Thyroid gland (tissue), 4 donors: ENCODE measurements around the gene ZSCAN29. TPM values are rescaled to one million over a fixed set of nuclear protein-coding genes. Genes with fewer than 3 reads are reported as not detected.
A peak's percentile ranks its signal among the peaks of the same experiment; 100 is the strongest.

Experiments
- DNase-seq, 2 donors: peaks; one replicate each; pipeline ENCODE4 v3.0.0-alpha.2; 2019
- H3K27ac ChIP-seq, 3 donors: fragments of 200-600 bp; sonication (generic); 1 replicate in 2 of 3; 2 replicates in 1 of 3; pipeline ENCODE4 v1.5.1; 2016 to 2019; ENCODE audit warnings: mild to moderate bottlenecking in 1 of 3, moderate library complexity in 1 of 3
- H3K27me3 ChIP-seq: fragments of 200-600 bp; sonication (generic); one replicate; pipeline ENCODE4 v1.5.1; 2019
- H3K36me3 ChIP-seq, 2 donors: fragments of 200-600 bp; sonication (generic); one replicate each; pipeline ENCODE4 v1.5.1; 2016 to 2019
- H3K4me1 ChIP-seq, 2 donors: fragments of 200-600 bp; sonication (generic); one replicate each; pipeline ENCODE4 v1.5.1; 2017 to 2019
- H3K4me3 ChIP-seq, 3 donors: fragments of 200-600 bp; sonication (generic); replicated peaks in 1 of 3; 1 replicate in 2 of 3; 2 replicates in 1 of 3; pipeline ENCODE4 v1.5.1; 2016; ENCODE audit warnings: mild to moderate bottlenecking in 1 of 3
- H3K9me3 ChIP-seq: fragments of 200-600 bp; sonication (generic); one replicate; pipeline ENCODE4 v1.5.1; 2017
- CTCF ChIP-seq, 6 experiments: fragments of 200-600 bp in 3 of 6; fragments of 450-650 bp in 3 of 6; sonication (generic) in 3 of 6; IDR thresholded peaks; one replicate each; pipeline ENCODE4 v1.5.1; 2016 to 2019; ENCODE audit warnings: antibody characterized with exemption in 6 of 6, mild to moderate bottlenecking in 2 of 6, inconsistent platforms in 1 of 6, moderate library complexity in 1 of 6
- POLR2A ChIP-seq, 2 donors: fragments of 450-650 bp; IDR thresholded peaks; one replicate each; pipeline ENCODE4 v1.6.1; 2017; ENCODE audit warnings: antibody characterized with exemption in 2 of 2, mild to moderate bottlenecking in 2 of 2, moderate library complexity in 1 of 2
- WGBS, 2 donors: methylation state at CpG; one replicate each; pipeline ENCODE4 v1.1.5; 2017; 5-methylcytosine and 5-hydroxymethylcytosine counted together
- intact Hi-C: fragments of 100-400 bp; cut with DNase I; formaldehyde crosslinking; loops from one replicate; pipeline ENCODE4 v1.15.1; 2023
- total RNA-seq, 4 donors: library from RNA; depleted of rRNA; stranded (reverse); fragments of >200 nt; gene quantifications; one replicate each; pipeline ENCODE4 v1.2.3, GENCODE V29; 2016

Gene ZSCAN29
- total RNA-seq, 4 donors from 2014 or later, result 18.2 to 22.6 (median 20.3) TPM

DNA sequence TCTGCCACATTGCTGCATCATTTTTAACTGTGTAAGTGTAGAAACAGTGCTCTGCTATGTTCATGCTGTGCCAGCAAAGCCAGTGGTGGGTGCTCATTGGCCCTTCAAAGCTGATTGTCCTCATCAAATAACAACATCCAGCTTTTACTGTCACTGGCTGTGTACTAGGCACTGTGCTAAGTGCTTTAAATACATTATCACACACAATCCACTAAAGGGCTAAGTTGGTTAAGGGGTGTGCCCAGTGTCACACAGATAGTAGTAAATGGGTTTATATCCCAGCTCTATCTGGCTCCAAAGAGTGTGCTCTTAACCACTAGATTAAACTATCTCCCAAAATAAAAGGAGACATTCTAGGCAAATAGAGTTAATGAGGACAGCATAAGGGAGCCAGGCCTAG, 7.8 kb upstream of the ZSCAN29 start:
- no peaks in the 10 kb centered on the region for H3K9me3 ChIP-seq
- no peak for DNase-seq
- no peaks in the 10 kb centered on the region for H3K4me1 ChIP-seq
- intact Hi-C loops, result no loop called here
- H3K36me3 ChIP-seq, result peaks cover 8 to 24% of the 10 kb centered on the region in 2 donors
- H3K4me3 ChIP-seq, result no peak overlapping the region
- no peak overlapping the region for H3K27ac ChIP-seq
- TF ChIP-seq CTCF (IDR thresholded peaks at IDR 0.05), result no peak
- no peak for TF ChIP-seq POLR2A (IDR thresholded peaks at IDR 0.05)
- no peaks in the 10 kb centered on the region for H3K27me3 ChIP-seq

GRCh38 chr15:43376017-43376705, 5.3 kb upstream of the ZSCAN29 start:
- H3K4me3 ChIP-seq, result no peak overlapping the region
- DNase-seq, result peak; percentile 12 to 21
- peaks cover 4 to 10% of the 10 kb centered on the region in 2 donors for H3K4me1 ChIP-seq
- H3K27me3 ChIP-seq, result no peaks in the 10 kb centered on the region
- intact Hi-C loops, result no loop called here
- no peaks in the 10 kb centered on the region for H3K9me3 ChIP-seq
- 59 to 60% methylated on average over 13 of the region's 13 CpGs for WGBS, 2 donors
- H3K27ac ChIP-seq, result no peak overlapping the region
- H3K36me3 ChIP-seq, result peaks cover 0 to 2% of the 10 kb centered on the region in 2 donors
- TF ChIP-seq CTCF (IDR thresholded peaks at IDR 0.05) (peak; percentile 31 to 75 (median 50)), POLR2A (IDR thresholded peaks at IDR 0.05) (no peak)

DNA sequence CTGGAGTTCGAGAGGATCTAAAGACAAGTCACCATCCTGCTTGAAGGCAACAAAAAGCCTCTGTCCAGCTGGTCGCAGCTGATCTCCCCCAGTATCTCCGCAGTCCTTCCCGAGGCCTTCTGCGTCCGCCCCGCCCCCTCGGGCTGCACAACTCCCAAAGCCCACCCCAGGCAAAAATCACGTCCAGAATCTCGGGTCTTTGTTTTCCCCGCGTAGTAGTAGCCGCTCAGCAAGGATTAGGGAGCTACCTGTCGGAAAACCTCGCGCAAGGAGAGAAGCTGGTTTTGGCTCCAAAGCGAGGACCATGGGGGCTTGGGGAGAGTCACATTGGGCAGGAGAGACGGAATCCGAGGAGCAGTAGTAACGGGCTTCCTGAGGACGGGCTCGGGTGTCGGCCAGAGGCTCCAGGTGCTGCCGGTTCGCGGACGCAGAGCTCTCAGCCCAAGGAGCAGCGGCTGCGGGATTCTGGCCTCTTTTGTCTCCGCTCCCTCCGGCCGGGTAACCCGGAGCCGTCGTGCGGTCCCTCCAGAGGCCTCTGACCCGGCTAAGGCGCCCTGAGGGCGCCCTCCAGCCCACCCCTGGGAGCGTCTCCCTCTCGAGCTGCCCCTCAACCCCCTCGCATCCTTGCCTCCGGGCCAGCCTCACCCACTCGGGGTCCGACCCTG, 401 bp downstream of the ZSCAN29 start:
- Histone ChIP-seq H3K4me1 (peaks cover 16 to 24% of the 10 kb centered on the region in 2 donors), H3K27me3 (no peaks in the 10 kb centered on the region), H3K4me3 (peak overlapping the region; percentile 64 to 85 (median 77)), H3K27ac (peak overlapping the region in 2 of 3 donors; percentile 47 to 59), H3K36me3 (peaks cover 6 to 9% of the 10 kb centered on the region in 2 donors), H3K9me3 (no peaks in the 10 kb centered on the region)
- TF ChIP-seq POLR2A (IDR thresholded peaks at IDR 0.05), result no peak
- no peak for TF ChIP-seq CTCF (IDR thresholded peaks at IDR 0.05)
- WGBS, 2 donors, result 1 to 2% methylated on average over 20 to 27 of the region's 45 CpGs
- intact Hi-C loops, result no loop called here
- peak; percentile 4 to 29 for DNase-seq

DNA sequence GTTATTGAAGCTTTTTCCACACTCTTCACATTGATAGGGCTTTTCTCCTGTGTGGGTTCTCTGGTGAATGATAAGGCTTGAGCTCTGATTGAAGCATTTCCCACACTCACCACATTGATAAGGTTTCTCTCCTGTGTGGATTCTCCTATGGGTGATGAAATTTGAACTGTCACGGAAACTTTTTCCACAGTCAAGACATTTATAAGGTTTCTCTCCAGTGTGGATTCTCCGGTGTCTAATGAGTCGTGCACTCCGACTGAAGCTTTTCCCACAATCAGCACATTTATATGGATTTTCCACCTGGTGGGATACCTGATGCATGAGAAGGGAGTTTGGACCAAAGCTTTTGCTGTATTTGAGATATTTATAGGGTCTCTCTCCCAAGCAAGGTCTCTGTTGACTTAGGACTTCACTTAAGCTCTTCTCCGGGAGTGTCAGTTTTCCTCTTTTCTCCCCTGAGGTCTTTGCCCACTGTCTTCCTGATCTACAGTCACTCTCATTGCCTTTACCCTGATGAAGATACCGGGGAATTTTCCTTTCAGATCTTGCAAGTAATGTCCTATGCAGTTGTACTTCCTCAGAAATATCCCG, 9.4 kb downstream of the ZSCAN29 start:
- no peaks in the 10 kb centered on the region for H3K9me3 ChIP-seq
- H3K27me3 ChIP-seq, result no peaks in the 10 kb centered on the region
- TF ChIP-seq CTCF (IDR thresholded peaks at IDR 0.05) (no peak), POLR2A (IDR thresholded peaks at IDR 0.05) (no peak)
- peaks cover 46 to 62% of the 10 kb centered on the region in 2 donors for H3K36me3 ChIP-seq
- no peak for DNase-seq
- WGBS, 2 donors, result 95 to 98% methylated on average over 7 of the region's 7 CpGs
- intact Hi-C loops, result no loop called here
- H3K4me1 ChIP-seq, result no peaks in the 10 kb centered on the region
- H3K4me3 ChIP-seq, result no peak overlapping the region
- H3K27ac ChIP-seq, result no peak overlapping the region

DNA sequence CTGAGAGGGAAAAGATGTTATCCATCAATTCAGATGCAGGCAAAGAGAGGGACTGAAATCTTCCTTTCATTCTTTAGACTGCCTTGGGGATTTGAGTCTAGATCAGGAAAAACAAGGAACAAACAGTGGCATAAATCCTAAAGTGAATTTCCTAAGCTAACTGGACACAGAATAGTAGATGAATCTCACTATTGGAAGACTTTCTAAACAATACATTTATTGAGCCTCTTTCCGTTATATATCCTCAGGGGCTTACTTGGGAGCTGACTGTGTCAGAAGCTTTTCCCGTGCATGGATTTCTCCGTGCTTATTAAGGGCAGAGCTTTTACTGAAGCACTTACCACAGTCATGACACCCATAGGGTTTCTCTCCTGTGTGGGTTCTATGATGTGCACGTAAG, 10.0 kb downstream of the ZSCAN29 start:
- intact Hi-C loops, result no loop called here
- Histone ChIP-seq H3K36me3 (peaks cover 40 to 56% of the 10 kb centered on the region in 2 donors), H3K4me3 (no peak overlapping the region), H3K27me3 (no peaks in the 10 kb centered on the region), H3K4me1 (no peaks in the 10 kb centered on the region), H3K9me3 (no peaks in the 10 kb centered on the region), H3K27ac (no peak overlapping the region)
- TF ChIP-seq POLR2A (IDR thresholded peaks at IDR 0.05) (no peak), CTCF (IDR thresholded peaks at IDR 0.05) (no peak)
- no peak for DNase-seq
- 96% methylated on average over 4 of the region's 4 CpGs for WGBS, 2 donors
